Stimulated activated CD4-positive, alpha-beta T cell treated with anti-CD3 and anti-CD28 coated beads, Interleukin-15, amount 100 ng/mL, for 24 hours (primary cell): ENCODE results near the gene LRCH1.

Experiments used
- DNase-seq: peaks from one replicate; pipeline ENCODE4 v3.0.0-alpha.2; 2020

The LRCH1 gene

DNA sequence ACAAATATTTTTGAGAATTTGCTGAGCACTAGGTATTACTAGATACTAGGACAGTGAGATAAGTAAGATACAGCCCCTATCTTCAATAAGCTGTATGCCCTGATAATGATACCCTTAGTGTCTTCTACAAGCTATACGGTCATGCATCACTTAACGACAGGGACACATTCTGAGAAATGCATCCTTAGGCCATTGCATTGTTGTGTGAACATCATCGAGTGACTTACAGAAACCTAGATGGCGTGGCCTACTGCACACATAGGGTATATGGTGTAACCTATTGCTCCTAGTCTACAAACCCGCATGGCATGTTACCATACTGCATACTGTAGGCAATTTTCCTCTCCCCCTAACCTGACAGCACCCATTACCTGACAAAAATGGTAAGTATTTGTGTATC lies 64.9 kb downstream of the LRCH1 start:
- DNase-seq, result no peak

DNA sequence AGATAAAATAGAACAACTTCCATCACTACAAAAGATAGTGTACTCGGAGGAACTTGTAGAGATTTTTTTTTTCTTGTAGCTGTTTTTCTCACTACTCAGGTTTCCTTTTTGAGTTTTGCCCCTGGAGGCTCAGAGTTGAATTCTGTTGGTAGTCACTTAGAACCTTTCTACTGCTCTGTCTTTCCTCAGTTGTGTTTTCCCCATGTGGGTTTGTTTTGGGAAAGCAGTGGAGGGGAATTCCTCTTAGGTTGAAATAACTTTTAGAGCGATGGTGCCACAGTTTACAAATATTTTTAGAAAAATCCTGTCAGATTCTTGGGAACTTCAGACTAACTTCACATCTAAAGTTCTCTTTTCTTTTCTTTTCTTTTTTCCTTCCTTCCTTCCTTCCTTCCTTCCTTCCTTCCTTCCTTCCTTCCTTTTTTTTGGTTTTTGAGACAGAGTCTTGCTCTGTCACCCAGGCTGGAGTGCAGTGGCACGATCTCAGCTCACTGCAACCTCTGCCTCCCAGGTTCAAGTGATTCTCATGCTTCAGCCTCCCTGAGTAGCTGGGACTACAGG lies 65.8 kb downstream of the LRCH1 start:
- no peak for DNase-seq

- DNase-seq, result no peak
Measured at GRCh38 chr13:46620029-46620428, 67.1 kb downstream of the LRCH1 start.

- no peak for DNase-seq
Measured at GRCh38 chr13:46620471-46620870, 67.5 kb downstream of the LRCH1 start.

GRCh38 chr13:46621133-46621532 lies 68.2 kb downstream of the LRCH1 start:
- no peak for DNase-seq

- DNase-seq, result no peak
Measured at GRCh38 chr13:46621792-46622629, 69.0 kb downstream of the LRCH1 start.

GRCh38 chr13:46622630-46623256 lies 69.8 kb downstream of the LRCH1 start:
- DNase-seq, result no peak

GRCh38 chr13:46624353-46624752 lies 71.4 kb downstream of the LRCH1 start:
- DNase-seq, result no peak

GRCh38 chr13:46624821-46625220 lies 71.9 kb downstream of the LRCH1 start:
- no peak for DNase-seq

GRCh38 chr13:46627462-46627861 lies 74.5 kb downstream of the LRCH1 start:
- DNase-seq, result no peak

- DNase-seq, result no peak
Measured at GRCh38 chr13:46628622-46629365, 75.8 kb downstream of the LRCH1 start.

- no peak for DNase-seq
Measured at GRCh38 chr13:46629811-46630413, 76.9 kb downstream of the LRCH1 start.

GRCh38 chr13:46630431-46631178 lies 77.6 kb downstream of the LRCH1 start:
- DNase-seq, result no peak

GRCh38 chr13:46631179-46631542 lies 78.2 kb downstream of the LRCH1 start:
- no peak for DNase-seq

DNA sequence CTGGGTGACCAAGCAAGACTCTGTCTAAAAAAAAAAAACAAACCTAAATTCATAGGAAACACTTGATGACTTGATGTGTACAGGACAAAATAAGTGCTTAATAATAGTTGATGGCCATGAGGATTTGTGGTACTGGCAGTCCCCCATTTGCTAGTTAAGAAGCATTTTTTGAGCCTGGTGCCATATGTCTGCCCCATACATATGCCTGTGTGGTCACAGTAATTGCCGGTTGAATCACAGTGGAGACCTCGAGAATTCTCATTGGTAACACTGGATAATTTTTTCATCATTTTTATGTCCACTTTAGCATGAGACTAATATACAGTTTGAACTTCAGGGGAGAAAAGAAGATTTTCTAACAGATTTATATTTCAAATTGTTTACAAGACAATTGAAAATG lies 79.2 kb downstream of the LRCH1 start:
- DNase-seq, result no peak

DNA sequence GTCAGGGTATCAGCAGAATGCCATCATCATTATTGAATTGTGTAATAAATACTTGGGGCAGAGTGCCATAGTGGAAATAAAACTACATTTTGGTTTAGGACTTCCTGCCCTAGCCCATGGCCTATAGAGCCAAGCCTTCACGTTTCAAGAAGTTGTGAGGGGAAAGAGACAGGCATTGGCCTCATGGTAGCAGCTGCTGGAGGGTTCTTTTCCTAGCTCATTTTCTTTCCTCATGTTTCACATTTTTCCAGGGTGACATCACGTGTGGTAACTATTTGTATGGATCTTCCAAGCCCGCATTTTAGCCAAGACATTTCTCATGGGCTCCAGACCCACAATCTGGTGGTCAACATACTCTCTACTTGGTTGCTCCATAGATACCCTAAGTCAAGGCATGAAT lies 80.4 kb downstream of the LRCH1 start:
- DNase-seq, result no peak

DNA sequence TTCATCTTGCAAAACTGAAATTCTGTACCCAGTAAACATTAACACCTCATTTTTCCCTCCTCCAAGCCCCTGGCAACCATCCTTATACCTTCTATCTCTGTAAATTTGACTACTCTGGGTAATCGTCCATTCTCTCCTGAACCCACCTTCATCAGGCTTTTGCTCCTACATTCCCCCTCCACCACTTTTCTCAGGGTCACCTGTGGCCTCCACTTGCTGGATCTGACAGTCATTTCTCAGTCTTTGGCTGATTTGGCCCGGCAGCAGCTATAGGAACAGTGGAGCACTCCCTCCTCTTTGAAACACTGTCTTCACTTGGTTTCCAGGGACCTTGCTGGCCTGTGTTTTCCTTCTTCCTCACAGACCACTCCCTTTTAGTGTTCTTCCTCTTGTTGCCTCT lies 83.5 kb downstream of the LRCH1 start:
- DNase-seq, result no peak

DNA sequence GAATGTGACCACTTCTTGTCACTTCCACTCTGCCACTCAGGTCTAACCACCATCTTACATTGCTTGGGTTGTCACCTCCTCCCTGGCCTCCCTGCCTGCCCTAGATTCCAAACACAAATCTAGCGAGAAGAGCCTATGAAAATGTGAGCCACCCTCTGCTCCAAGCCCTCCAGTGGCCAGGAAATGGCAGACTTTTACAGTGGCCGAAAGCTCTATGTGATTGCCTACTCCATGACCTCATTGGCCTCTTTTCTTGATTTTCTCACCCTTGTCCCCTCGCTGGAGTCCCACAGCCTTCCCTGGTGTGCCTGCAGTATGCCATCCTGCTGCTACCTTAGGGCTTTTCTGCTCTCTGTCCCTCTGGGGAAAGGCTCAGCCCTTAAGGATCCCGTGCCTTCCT lies 84.2 kb downstream of the LRCH1 start:
- no peak for DNase-seq

DNA sequence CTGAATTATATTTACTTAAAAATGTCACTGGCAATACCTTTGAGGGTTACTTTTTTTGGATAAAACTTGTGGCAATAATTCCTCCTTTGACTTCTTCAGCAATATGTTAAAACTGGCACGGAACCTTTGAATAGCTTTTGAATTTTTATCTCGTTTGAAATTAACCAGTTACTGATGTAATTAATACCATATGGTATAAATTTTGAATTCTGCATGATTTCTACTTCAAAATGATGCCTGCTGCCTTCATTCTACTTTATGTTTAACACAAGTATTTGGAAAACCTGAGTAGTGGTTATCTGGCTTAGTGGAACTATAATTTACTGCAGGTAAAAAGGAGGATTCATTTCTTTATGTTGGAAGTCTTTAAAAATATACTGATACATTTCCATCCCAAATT lies 85.3 kb downstream of the LRCH1 start:
- DNase-seq, result no peak

- no peak for DNase-seq
Measured at GRCh38 chr13:46639033-46639981, 86.3 kb downstream of the LRCH1 start.

DNA sequence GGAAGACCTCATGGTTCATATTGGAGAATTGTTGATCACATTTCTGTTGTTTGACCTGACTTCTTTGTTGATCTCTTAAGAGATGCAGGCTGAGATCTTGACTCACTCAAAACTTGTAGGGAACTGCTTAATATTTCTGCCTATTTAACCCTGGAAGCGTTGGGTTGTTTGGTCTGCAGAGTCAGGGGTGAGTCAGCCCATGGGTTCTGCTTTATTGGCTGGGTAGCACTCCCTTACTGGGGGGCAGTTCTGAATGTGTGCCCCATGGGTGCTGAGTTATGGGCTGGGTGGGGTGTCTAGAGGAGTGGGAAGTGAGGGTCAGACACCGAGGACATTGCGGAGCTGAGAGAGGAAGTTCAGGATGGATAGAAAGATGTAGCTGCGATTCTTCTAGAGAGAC lies 87.9 kb downstream of the LRCH1 start:
- no peak for DNase-seq
